ENCODE data around the gene NPTX1. TPM values are rescaled to one million over a fixed set of nuclear protein-coding genes. Genes with fewer than 3 reads are reported as not detected.

The NPTX1 gene
- total RNA-seq, 4 donors from 2014 or later: 0.40 to 22.8 (median 7.2) TPM

- H3K4me1 ChIP-seq: no peaks in the 10 kb centered on the region
- no peak overlapping the region for H3K27ac ChIP-seq
- intact Hi-C loops (cut with DNase I; ENCODE audit: low total_unique reads): no loop called here
- no peak for TF ChIP-seq POLR2A (IDR thresholded peaks at IDR 0.05)
- TF ChIP-seq POLR2AphosphoS5 (IDR thresholded peaks at IDR 0.05): no peak
- TF ChIP-seq, protein P1, sequence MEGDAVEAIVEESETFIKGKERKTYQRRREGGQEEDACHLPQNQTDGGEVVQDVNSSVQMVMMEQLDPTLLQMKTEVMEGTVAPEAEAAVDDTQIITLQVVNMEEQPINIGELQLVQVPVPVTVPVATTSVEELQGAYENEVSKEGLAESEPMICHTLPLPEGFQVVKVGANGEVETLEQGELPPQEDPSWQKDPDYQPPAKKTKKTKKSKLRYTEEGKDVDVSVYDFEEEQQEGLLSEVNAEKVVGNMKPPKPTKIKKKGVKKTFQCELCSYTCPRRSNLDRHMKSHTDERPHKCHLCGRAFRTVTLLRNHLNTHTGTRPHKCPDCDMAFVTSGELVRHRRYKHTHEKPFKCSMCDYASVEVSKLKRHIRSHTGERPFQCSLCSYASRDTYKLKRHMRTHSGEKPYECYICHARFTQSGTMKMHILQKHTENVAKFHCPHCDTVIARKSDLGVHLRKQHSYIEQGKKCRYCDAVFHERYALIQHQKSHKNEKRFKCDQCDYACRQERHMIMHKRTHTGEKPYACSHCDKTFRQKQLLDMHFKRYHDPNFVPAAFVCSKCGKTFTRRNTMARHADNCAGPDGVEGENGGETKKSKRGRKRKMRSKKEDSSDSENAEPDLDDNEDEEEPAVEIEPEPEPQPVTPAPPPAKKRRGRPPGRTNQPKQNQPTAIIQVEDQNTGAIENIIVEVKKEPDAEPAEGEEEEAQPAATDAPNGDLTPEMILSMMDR (IDR thresholded peaks at IDR 0.05): no peak
- TF ChIP-seq EP300 (IDR thresholded peaks at IDR 0.05; ENCODE audit: low read depth): no peak
- H3K9me3 ChIP-seq: no peaks in the 10 kb centered on the region
- H3K36me3 ChIP-seq: no peaks in the 10 kb centered on the region
- in situ Hi-C loops (cut with MboI; ENCODE audit: low pct_ligation_motif_present in 1 of 4, low pct_unique_long_range_greater_than_20kb in 1 of 4, low sequenced_read_pairs in 3 of 4): loop anchor here in 1 of 4 donors (25.0 kb wide), 1 partner anchor 421 kb away; no protein-coding TSS in a partner anchor
- no peak overlapping the region for H3K4me3 ChIP-seq
- no peak for DNase-seq
- WGBS, 2 donors (ENCODE audit: low coverage in 1 of 2): 85% methylated on average over 12 of the region's 14 CpGs; no CpG with 5 or more reads in 1 of the 2 donors
- no peaks in the 10 kb centered on the region for H3K27me3 ChIP-seq
These were observed 34.6 kb downstream of the NPTX1 start for GRCh38 chr17:80441598-80442322.

- no peak for DNase-seq
These were observed 35.3 kb downstream of the NPTX1 start for GRCh38 chr17:80441133-80441578.

GRCh38 chr17:80439499-80439898 is 36.9 kb downstream of the NPTX1 start:
- Histone ChIP-seq H3K4me1 (no peaks in the 10 kb centered on the region), H3K36me3 (no peaks in the 10 kb centered on the region), H3K27ac (no peak overlapping the region), H3K4me3 (no peak overlapping the region), H3K9me3 (no peaks in the 10 kb centered on the region), H3K27me3 (no peaks in the 10 kb centered on the region)
- intact Hi-C loops (cut with DNase I; ENCODE audit: low total_unique reads): loop anchor here (5.0 kb wide), 1 partner anchor 118 kb away; no protein-coding TSS in a partner anchor
- 80% methylated on average over 9 of the region's 9 CpGs; no CpG with 5 or more reads in 1 of the 2 donors for WGBS, 2 donors (ENCODE audit: low coverage in 1 of 2)
- DNase-seq: no peak
- TF ChIP-seq, protein P1 (IDR thresholded peaks at IDR 0.05): no peak
- TF ChIP-seq POLR2A (IDR thresholded peaks at IDR 0.05) (no peak), POLR2AphosphoS5 (IDR thresholded peaks at IDR 0.05) (no peak), EP300 (IDR thresholded peaks at IDR 0.05; ENCODE audit: low read depth) (no peak)
- in situ Hi-C loops (cut with MboI; ENCODE audit: low pct_ligation_motif_present in 1 of 4, low pct_unique_long_range_greater_than_20kb in 1 of 4, low sequenced_read_pairs in 3 of 4): loop anchor here in 2 of 4 donors (10.0 to 25.0 kb wide), 2 partner anchors 423 to 545 kb away; no protein-coding TSS in a partner anchor

More at GRCh38 chr17:80441133-80441578, 35.3 kb downstream of the NPTX1 start:
- no peaks in the 10 kb centered on the region for H3K9me3 ChIP-seq
- 33 to 39% methylated on average over 8 to 12 of the region's 14 CpGs for WGBS, 2 donors (ENCODE audit: low coverage in 1 of 2)
- H3K27ac ChIP-seq: no peak overlapping the region
- H3K4me3 ChIP-seq: no peak overlapping the region
- no peaks in the 10 kb centered on the region for H3K36me3 ChIP-seq
- no peaks in the 10 kb centered on the region for H3K27me3 ChIP-seq
- H3K4me1 ChIP-seq: no peaks in the 10 kb centered on the region
- intact Hi-C loops (cut with DNase I; ENCODE audit: low total_unique reads) (no loop called here), in situ Hi-C loops (cut with MboI; ENCODE audit: low pct_ligation_motif_present in 1 of 4, low pct_unique_long_range_greater_than_20kb in 1 of 4, low sequenced_read_pairs in 3 of 4) (loop anchor here in 1 of 4 donors (25.0 kb wide), 1 partner anchor 421 kb away; no protein-coding TSS in a partner anchor)
- TF ChIP-seq POLR2AphosphoS5 (IDR thresholded peaks at IDR 0.05) (no peak), POLR2A (IDR thresholded peaks at IDR 0.05) (no peak), EP300 (IDR thresholded peaks at IDR 0.05; ENCODE audit: low read depth) (no peak)
- TF ChIP-seq, protein P1 (IDR thresholded peaks at IDR 0.05): no peak

GRCh38 chr17:80438806-80439205 is 37.6 kb downstream of the NPTX1 start:
- Histone ChIP-seq H3K4me1 (no peaks in the 10 kb centered on the region), H3K4me3 (no peak overlapping the region), H3K36me3 (no peaks in the 10 kb centered on the region), H3K9me3 (no peaks in the 10 kb centered on the region), H3K27ac (no peak overlapping the region), H3K27me3 (no peaks in the 10 kb centered on the region)
- TF ChIP-seq POLR2AphosphoS5 (IDR thresholded peaks at IDR 0.05) (no peak), EP300 (IDR thresholded peaks at IDR 0.05; ENCODE audit: low read depth) (no peak), POLR2A (IDR thresholded peaks at IDR 0.05) (no peak)
- TF ChIP-seq, protein P1 (IDR thresholded peaks at IDR 0.05): no peak
- in situ Hi-C loops (cut with MboI; ENCODE audit: low pct_ligation_motif_present in 1 of 4, low pct_unique_long_range_greater_than_20kb in 1 of 4, low sequenced_read_pairs in 3 of 4): loop anchor here in 2 of 4 donors (10.0 to 25.0 kb wide), 2 partner anchors 423 to 546 kb away; no protein-coding TSS in a partner anchor
- WGBS, 2 donors (ENCODE audit: low coverage in 1 of 2): 89% methylated on average over 4 of the region's 5 CpGs; no CpG with 5 or more reads in 1 of the 2 donors
- intact Hi-C loops (cut with DNase I; ENCODE audit: low total_unique reads): loop anchor here (5.0 kb wide), 1 partner anchor 118 kb away; no protein-coding TSS in a partner anchor
- DNase-seq: no peak
